Activated T-helper 1 cell treated with anti-CD3 and anti-CD28 coated beads, Interleukin-2, amount 50 U/mL, for 16 hours (primary cell): ENCODE measurements around the gene MEF2C.
"Not testable (repeated sequence)": the region's sequence is repeated elsewhere in the genome, so short reads cannot be mapped to it uniquely, and the experiment has no call there.

Source experiments
- DNase-seq, 2 donors: peaks; one replicate each; pipeline ENCODE4 v3.0.0-alpha.2; 2020; ENCODE audit warnings: low read depth in 1 of 2, low spot score in 1 of 2

The MEF2C gene

GRCh38 chr5:88863523-88863922, 19.5 kb downstream of the MEF2C start:
- no peak for DNase-seq

- DNase-seq, result no peak
Measured at GRCh38 chr5:88862547-88863175, 20.3 kb downstream of the MEF2C start.

- no peak for DNase-seq
Measured at GRCh38 chr5:88861231-88861630, 21.8 kb downstream of the MEF2C start.

GRCh38 chr5:88860501-88860900, 22.5 kb downstream of the MEF2C start:
- DNase-seq, result no peak

- DNase-seq, result no peak
Measured at GRCh38 chr5:88858392-88858791, 24.6 kb downstream of the MEF2C start.

- DNase-seq, result not testable (repeated sequence)
Measured at GRCh38 chr5:88856381-88856780, 26.6 kb downstream of the MEF2C start.

- DNase-seq, result no peak
Measured at GRCh38 chr5:88854769-88855168, 28.2 kb downstream of the MEF2C start.

- DNase-seq, result no peak
Measured at GRCh38 chr5:88847420-88847819, 35.6 kb downstream of the MEF2C start.

GRCh38 chr5:88846434-88846833, 36.5 kb downstream of the MEF2C start:
- no peak for DNase-seq

GRCh38 chr5:88845081-88845697, 37.8 kb downstream of the MEF2C start:
- no peak for DNase-seq

GRCh38 chr5:88842784-88843183, 40.2 kb downstream of the MEF2C start:
- no peak for DNase-seq

GRCh38 chr5:88841212-88841611, 41.8 kb downstream of the MEF2C start:
- no peak for DNase-seq

- DNase-seq, result no peak
Measured at GRCh38 chr5:88840495-88840894, 42.5 kb downstream of the MEF2C start.

GRCh38 chr5:88839238-88839637, 43.7 kb downstream of the MEF2C start:
- DNase-seq, result no peak

GRCh38 chr5:88838500-88838899, 44.5 kb downstream of the MEF2C start:
- no peak for DNase-seq

- no peak for DNase-seq
Measured at GRCh38 chr5:88837817-88838216, 45.2 kb downstream of the MEF2C start.

- no peak for DNase-seq
Measured at GRCh38 chr5:88837222-88837621, 45.8 kb downstream of the MEF2C start.

GRCh38 chr5:88836195-88836838, 46.7 kb downstream of the MEF2C start:
- no peak for DNase-seq

GRCh38 chr5:88834499-88834898, 48.5 kb downstream of the MEF2C start:
- DNase-seq, result no peak

- DNase-seq, result no peak
Measured at GRCh38 chr5:88834131-88834462, 48.9 kb downstream of the MEF2C start.

- no peak for DNase-seq
Measured at GRCh38 chr5:88833371-88834130, 49.4 kb downstream of the MEF2C start.

GRCh38 chr5:88831816-88832215, 51.2 kb downstream of the MEF2C start:
- DNase-seq, result no peak
